Activated T-helper 2 cell treated with anti-CD3 and anti-CD28 coated beads, Interferon-gamma antibody, Interleukin-2, Interleukin-4, amounts not matched to agents 10 μg/mL and 5 μg/mL and 100 μg/mL, durations not matched to agents 14 hours and 24 hours and 36 hours (primary cell): Measurements from ENCODE around the gene PKD2L2. TPM values are rescaled to one million over a fixed set of nuclear protein-coding genes. Genes with fewer than 3 reads are reported as not detected.

Experiments used
- total RNA-seq: library from RNA; stranded (reverse); gene quantifications from 2 replicates; pipeline ENCODE4 v1.2.3, GENCODE V29; 2022

The PKD2L2 gene
- total RNA-seq, 1 donor from 2014 or later: not detected

Other genes starting within 250 kb of the PKD2L2 start
- 1.7 and 2.3 TPM in 2 replicates for gene KLHL3, start 153.4 kb upstream of the PKD2L2 start, total RNA-seq
- 37.2 and 37.5 TPM in 2 replicates for gene HNRNPA0, start 135.1 kb upstream of the PKD2L2 start, total RNA-seq
- not detected in 2 replicates for gene MYOT, start 21.6 kb upstream of the PKD2L2 start, total RNA-seq
- gene FAM13B, start 143.6 kb downstream of the PKD2L2 start, total RNA-seq: 20.3 and 22.8 TPM in 2 replicates
- not detected in 2 replicates for gene WNT8A, start 194.6 kb downstream of the PKD2L2 start, total RNA-seq
- not detected in 2 replicates for gene NME5, start 250.0 kb downstream of the PKD2L2 start, total RNA-seq